Skeletal muscle satellite cell (primary cell): ENCODE results near the gene PLEKHF1. TPM values are rescaled to one million over a fixed set of nuclear protein-coding genes. Genes with fewer than 3 reads are reported as not detected.

Source experiments
- H3K27me3 ChIP-seq: 2 replicates; pipeline ENCODE4 v1.7.0; 2013; ENCODE audit warnings: low read length; ENCODE audit not compliant: control insufficient read depth, insufficient read depth
- H3K36me3 ChIP-seq: 2 replicates; pipeline ENCODE4 v1.7.0; 2013; ENCODE audit warnings: mild to moderate bottlenecking, control low read depth, low read length; ENCODE audit not compliant: insufficient read depth
- H3K4me1 ChIP-seq: 2 replicates; pipeline ENCODE4 v1.7.0; 2013; ENCODE audit warnings: low read length; ENCODE audit not compliant: control insufficient read depth, insufficient read depth
- H3K4me2 ChIP-seq: 2 replicates; pipeline ENCODE4 v1.7.0; 2013; ENCODE audit warnings: mild to moderate bottlenecking, low read length
- H3K4me3 ChIP-seq: 2 replicates; pipeline ENCODE4 v1.7.0; 2013; ENCODE audit warnings: low read length
- H3K9ac ChIP-seq: 2 replicates; pipeline ENCODE4 v1.7.0; 2013; ENCODE audit warnings: mild to moderate bottlenecking, low read depth, low read length, moderate library complexity
- H3K9me3 ChIP-seq: replicated peaks from 2 replicates; pipeline ENCODE4 v1.7.0; 2013; ENCODE audit warnings: mild to moderate bottlenecking, control low read depth, low read length
- total RNA-seq: library from RNA; depleted of rRNA; stranded (reverse); fragments of >200 nt; gene quantifications from 2 replicates; pipeline ENCODE4 v1.2.3, GENCODE V29; 2012; rRNA removed

PLEKHF1 gene, protein sequence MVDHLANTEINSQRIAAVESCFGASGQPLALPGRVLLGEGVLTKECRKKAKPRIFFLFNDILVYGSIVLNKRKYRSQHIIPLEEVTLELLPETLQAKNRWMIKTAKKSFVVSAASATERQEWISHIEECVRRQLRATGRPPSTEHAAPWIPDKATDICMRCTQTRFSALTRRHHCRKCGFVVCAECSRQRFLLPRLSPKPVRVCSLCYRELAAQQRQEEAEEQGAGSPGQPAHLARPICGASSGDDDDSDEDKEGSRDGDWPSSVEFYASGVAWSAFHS
- 17.5 and 23.1 TPM in 2 replicates for total RNA-seq

DNA sequence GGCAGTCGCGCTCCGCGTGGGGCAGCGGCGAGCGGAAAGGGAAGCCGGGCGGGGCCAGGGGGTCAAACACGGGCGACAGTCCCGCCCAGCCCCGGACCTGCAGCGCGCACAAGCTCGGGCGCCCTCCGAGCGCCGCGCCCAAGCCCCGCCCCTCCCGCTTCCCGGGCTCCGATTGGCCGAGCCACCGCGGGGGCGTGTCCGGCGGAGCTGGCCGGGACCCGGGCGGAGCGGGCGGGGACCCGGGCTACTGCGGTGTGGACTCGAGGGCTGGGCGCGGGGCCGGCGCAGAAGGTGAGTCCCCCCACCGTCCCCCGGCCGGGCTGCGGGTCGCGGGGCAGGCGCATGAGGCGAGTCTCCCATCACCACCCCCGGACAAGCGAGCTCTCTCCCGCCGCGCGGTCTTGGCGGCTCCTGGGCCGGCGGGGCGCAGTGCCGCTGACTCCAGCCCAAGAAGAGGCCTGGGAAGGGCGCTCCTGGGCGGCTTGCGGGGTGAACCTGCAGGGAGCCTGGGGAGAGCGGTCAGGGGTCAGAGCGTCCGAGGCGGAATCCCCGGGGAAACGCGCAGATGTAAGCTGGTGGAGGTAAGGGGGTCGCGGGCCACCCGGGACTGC is at the start of gene PLEKHF1:
Gene PLEKHF1, plus strand, starts transcription at position 247 of the 611 bp plus-strand sequence. CDS start 8,379 bp downstream, outside the sequence.
- Histone ChIP-seq H3K36me3 (peaks cover 4% of the 10 kb centered on the region), H3K9ac (peak within 1 kb of the TSS; percentile 80), H3K27me3 (no peaks in the 10 kb centered on the region), H3K4me1 (peaks cover 75% of the 10 kb centered on the region), H3K9me3 (no peaks in the 10 kb centered on the region), H3K4me2 (peak within 1 kb of the TSS; percentile 94), H3K4me3 (peak within 1 kb of the TSS; percentile 91)

DNA sequence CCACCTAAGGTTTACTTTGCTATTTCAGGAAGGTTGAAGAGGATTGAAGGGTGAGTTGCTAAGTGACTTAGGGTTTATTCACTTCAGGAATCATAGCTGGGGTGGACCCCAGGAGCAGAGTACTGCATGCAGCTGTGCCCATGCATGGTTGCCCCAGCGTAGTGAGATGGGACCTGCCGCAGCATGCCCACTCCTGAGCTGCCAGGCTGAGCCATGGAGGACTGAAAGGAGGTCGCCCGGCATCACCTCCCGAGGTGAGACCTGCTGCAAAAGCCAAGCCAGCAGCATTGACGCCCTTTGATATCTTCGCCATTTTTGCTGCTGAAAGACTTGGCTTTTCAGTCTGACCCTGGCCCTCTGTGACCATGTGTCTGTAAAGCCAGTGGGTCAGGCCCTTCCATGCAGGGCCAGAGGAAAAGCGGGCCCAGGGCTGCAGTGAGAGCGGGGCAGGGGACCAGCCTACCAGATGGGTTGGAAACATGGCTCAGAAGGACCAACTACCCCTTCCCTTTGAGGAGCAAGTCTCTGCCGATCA is 49.3 kb upstream of the PLEKHF1 start:
- no peak overlapping the region for H3K9ac ChIP-seq
- peaks cover 44% of the 10 kb centered on the region for H3K36me3 ChIP-seq

DNA sequence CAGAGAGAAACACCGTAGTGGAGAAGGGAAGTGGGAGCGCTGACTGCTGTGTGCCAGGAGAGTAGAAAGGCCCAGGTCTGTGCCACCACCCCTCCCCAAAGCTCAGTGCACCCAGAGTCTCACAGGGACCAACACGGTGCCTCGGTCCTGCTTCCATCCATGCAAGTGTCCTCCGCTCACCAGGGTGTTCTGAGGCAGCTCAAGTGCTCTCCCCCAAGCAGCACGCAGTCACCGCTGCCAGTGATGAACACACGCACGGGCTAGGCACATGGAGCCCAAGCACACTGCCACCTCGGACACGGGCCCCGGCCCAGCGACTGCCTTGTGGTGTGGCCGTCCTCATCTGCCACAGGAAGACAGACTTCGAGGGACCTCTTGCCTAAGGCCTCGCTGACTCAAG is 48.7 kb upstream of the PLEKHF1 start:
- no peak overlapping the region for H3K4me2 ChIP-seq
- H3K9ac ChIP-seq = no peak overlapping the region
- H3K4me1 ChIP-seq = no peaks in the 10 kb centered on the region
- peaks cover 8% of the 10 kb centered on the region for H3K27me3 ChIP-seq
- H3K9me3 ChIP-seq = no peaks in the 10 kb centered on the region
- peaks cover 38% of the 10 kb centered on the region for H3K36me3 ChIP-seq
- H3K4me3 ChIP-seq = no peak overlapping the region

More for the DNA sequence above, 49.3 kb upstream of the PLEKHF1 start:
- Histone ChIP-seq H3K4me1 (no peaks in the 10 kb centered on the region), H3K4me2 (no peak overlapping the region), H3K27me3 (peaks cover 8% of the 10 kb centered on the region), H3K4me3 (no peak overlapping the region), H3K9me3 (no peaks in the 10 kb centered on the region)

DNA sequence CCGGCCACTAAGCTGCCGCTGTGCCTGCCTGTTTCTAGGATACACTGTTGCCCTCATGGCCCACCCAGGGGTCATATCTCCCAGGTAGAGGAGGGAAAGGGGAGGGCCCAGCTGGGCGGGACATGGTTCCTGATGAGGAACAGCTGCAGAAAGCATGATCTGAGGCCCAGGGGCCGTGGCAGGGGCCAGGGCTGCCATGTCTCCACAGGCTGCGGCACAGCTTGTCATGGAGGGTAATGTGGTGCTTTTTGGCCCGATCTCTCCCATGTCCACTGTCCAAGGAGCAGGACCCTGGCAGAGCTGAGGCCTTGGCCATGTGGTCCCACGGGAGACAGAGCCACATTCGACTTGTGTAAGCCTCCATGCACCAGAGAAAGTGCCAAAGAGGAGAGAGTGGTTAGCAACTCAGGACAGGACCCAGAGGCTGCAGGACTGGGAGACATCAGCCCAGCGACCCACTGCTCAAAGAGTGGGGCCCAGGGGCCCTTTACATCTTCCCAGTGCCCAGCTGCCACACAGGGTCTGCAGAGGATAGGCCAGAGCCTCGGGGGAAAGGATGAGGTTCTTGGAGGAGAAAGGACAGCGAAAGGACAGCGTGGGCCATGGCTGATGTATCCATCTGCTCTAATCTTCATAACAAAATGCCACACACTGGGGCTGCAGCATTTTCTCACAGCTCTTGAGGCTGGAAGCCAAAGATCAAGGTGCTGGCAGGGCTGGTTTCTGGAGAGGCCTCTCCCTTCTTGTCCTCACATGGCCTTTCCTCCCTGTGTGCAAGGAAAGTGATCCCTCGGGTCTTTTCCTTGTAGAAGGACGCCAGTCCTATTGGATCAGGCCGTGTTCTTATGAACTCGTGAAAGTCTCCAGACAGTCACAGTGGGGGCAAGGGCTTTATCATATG is 47.6 kb upstream of the PLEKHF1 start:
- Histone ChIP-seq H3K9ac (no peak overlapping the region), H3K4me1 (no peaks in the 10 kb centered on the region), H3K4me2 (no peak overlapping the region), H3K36me3 (peaks cover 28% of the 10 kb centered on the region), H3K27me3 (peaks cover 8% of the 10 kb centered on the region), H3K9me3 (no peaks in the 10 kb centered on the region), H3K4me3 (no peak overlapping the region)

DNA sequence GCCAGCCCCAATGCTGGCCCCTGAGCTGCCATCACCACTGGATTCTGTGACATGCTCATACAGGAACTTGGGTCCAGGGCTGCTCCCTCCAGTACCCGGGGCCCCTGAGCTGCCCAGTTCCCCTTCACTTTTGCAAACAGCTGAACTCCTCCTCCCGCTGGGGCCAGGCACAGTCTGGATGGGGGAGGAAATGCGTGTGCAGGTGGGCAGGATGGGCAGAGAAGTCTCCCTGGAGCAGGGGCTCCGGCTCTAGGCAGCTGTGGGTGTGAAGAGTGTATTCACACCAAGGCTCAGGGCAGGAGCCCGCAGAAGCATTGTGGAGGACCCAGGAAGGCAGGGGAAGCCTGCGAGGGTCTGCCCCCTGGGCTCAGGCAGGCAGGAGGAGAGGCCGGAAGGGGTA is 46.8 kb upstream of the PLEKHF1 start:
- no peaks in the 10 kb centered on the region for H3K4me1 ChIP-seq
- H3K9ac ChIP-seq = no peak overlapping the region
- peaks cover 8% of the 10 kb centered on the region for H3K27me3 ChIP-seq
- no peak overlapping the region for H3K4me3 ChIP-seq
- no peak overlapping the region for H3K4me2 ChIP-seq
- H3K36me3 ChIP-seq = peaks cover 21% of the 10 kb centered on the region
- H3K9me3 ChIP-seq = no peaks in the 10 kb centered on the region

DNA sequence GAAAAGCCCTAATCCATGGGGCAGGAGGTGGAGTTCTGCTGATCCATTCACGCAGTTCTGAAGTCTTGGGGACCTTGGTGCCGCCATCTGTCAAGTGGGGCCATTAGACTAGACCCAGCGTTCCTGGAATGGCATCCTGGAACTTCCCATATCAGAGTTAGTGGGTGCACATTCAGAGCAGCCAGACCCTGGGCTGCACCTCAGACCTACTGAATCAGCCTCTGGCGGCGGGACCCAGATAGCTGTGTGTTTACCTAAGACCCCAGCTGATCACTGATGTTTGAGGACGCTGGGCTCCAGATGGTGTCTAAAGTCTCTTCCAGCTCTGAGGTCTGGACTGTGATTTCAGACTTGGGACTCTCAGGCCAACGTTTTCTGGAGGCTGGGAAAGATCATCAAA is 46.4 kb upstream of the PLEKHF1 start:
- Histone ChIP-seq H3K4me2 (no peak overlapping the region), H3K9me3 (no peaks in the 10 kb centered on the region), H3K4me1 (no peaks in the 10 kb centered on the region), H3K36me3 (peaks cover 17% of the 10 kb centered on the region), H3K4me3 (no peak overlapping the region), H3K27me3 (peaks cover 8% of the 10 kb centered on the region), H3K9ac (no peak overlapping the region)

DNA sequence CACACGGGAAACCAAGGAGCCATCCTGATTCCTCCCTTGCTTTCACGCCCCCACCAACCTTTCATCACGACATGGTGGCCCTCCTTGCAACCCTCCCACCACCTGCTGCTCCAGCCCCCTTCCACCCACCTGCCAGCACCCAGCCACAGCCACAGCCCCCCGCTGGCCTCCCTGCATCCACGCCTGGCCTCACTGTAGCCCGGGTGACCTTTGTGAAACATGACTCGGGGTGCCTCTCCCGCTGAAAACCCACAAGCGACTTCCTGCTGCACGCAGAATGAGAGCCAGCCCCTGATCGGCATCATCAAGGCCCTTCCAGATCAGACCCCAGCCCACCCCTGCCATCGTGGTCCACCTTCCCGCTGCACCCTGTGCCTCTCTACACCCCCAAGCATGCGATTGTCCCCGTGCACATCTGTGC is 44.3 kb upstream of the PLEKHF1 start:
- H3K4me2 ChIP-seq = no peak overlapping the region
- H3K27me3 ChIP-seq = peaks cover 8% of the 10 kb centered on the region
- H3K9me3 ChIP-seq = no peaks in the 10 kb centered on the region
- peaks cover 2% of the 10 kb centered on the region for H3K36me3 ChIP-seq
- no peaks in the 10 kb centered on the region for H3K4me1 ChIP-seq
- no peak overlapping the region for H3K9ac ChIP-seq
- no peak overlapping the region for H3K4me3 ChIP-seq

DNA sequence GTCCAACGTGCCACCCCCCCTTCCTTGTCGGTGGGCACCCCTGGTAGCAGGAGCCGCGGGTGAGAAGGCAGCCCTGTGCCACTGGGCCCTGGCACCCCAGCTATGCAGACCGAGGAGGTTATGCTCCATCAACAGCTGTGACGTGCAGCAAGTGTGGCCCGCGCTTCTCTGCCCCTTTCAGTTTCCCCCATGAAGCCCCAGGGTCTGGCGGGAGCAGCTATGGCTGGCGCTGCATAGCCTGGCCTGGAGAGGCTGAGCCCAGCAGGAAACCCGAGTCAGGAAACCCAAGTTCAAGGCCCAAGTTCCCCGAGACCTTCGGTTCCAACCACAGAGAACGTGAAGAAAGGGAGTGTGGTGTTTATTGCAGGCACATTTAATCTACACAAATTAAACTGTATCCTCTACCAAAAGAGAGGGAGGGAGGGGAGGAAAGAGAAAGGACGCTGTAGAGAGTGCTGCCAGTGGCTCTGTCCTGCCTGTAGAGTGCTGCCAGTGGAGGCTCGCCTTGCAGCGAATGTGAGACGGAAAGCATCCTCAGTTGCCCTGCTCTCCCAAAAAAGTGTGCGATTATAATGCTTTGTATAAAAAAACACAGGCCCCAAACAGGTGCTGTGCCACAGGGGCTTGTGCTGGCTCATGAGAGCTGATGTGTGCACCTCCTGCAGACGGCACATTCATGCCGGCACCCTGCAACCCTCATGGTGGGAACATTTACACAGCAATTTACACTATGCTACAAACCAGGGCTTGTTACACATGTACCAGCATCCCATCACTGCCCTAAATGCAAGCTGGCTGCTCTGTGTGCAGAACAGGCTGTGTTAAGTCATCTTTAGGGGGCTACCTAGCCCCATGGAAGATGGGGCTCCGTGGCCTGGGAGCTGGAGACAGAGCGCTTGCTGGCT is 42.8 kb upstream of the PLEKHF1 start:
- peaks cover 8% of the 10 kb centered on the region for H3K27me3 ChIP-seq
- H3K4me1 ChIP-seq = no peaks in the 10 kb centered on the region
- no peak overlapping the region for H3K4me2 ChIP-seq
- no peaks in the 10 kb centered on the region for H3K36me3 ChIP-seq
- no peaks in the 10 kb centered on the region for H3K9me3 ChIP-seq
- no peak overlapping the region for H3K9ac ChIP-seq
- no peak overlapping the region for H3K4me3 ChIP-seq

DNA sequence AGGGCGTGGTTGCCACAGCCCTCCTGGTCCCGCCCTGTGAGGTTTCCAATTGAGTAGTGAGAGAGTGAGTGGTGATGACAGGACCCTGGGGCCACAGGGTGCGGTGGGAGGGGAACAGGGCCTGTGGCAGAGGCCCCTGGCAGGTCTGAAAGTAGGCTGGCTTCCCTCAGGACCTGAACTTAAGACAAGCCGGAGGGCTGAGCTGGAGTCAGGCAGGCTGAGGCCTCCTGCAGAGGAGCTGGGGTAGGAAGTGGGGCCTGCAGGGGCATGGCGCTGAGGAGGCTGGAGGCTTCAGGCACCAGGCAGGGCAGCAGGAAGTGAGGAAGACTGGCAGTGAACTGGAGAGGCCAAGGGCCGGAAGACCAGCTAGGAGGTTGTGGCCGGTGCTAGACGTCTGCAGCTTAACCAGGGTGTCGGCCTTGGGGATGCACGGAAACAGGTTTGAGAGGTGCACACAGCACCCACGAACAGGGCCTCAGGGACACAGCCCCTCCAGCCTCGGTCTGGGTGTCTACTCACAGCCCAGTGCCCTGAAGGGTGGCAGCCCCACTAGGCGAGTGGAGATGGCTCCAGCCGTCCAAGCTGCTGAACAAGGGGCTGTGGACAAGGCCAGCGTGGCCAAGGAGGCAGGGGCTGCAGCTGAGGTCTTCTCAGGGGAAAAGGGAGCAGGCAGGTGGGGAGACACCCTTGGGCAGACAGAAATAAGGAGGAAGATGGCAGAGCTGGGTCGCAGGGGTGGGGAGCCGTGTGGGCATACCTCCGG is 41.4 kb upstream of the PLEKHF1 start:
- Histone ChIP-seq H3K4me3 (no peak overlapping the region), H3K9ac (no peak overlapping the region), H3K27me3 (peaks cover 8% of the 10 kb centered on the region), H3K9me3 (no peaks in the 10 kb centered on the region), H3K4me1 (no peaks in the 10 kb centered on the region), H3K36me3 (no peaks in the 10 kb centered on the region), H3K4me2 (no peak overlapping the region)

DNA sequence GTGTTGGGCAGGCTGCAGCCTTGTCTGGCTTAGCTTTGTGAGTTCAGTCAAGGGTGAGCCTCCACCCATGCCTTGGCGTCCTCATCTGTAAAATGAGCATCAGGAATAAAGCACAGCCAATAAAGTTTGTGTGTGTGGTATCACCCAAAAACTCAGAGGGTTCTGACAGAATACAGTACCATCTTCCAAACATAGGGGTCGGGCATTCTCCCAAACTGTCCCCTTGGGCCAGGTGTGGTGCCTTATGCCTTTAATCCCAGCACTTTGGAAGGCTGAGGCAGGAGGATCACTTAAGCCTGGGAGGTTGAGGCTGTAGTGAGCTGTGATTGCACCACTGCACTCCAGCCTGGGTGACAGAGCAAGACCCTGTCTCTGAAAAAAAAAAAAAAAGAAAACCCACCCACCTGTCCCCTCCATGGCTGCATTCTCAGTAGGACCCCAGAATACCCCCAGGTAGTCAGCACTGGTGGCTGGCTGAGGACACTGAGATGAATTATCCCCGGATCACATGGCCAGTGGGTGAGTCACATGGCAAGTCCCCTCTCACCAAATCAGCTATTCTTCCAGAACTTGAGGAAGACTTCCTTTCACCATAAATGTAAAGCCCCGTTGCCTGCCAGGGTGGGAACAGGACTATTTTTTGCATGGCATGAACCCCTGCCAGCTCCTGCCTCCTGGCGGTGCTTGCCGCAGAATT is 40.6 kb upstream of the PLEKHF1 start:
- H3K27me3 ChIP-seq = peaks cover 8% of the 10 kb centered on the region
- no peaks in the 10 kb centered on the region for H3K4me1 ChIP-seq
- H3K4me3 ChIP-seq = no peak overlapping the region

More for the DNA sequence above, 40.6 kb upstream of the PLEKHF1 start:
- H3K4me2 ChIP-seq = no peak overlapping the region
- no peaks in the 10 kb centered on the region for H3K9me3 ChIP-seq
- no peaks in the 10 kb centered on the region for H3K36me3 ChIP-seq
- no peak overlapping the region for H3K9ac ChIP-seq
